ENCODE results near the gene TTC9B.
A peak's percentile ranks its signal among the peaks of the same experiment; 100 is the strongest.

TTC9B gene

GRCh38 chr19:40217934-40218890, at the start of gene TTC9B:
Gene TTC9B (minus strand): TSS chr19:40218384. CDS start chr19:40218381, 3 bp downstream.
- H3K27me3 ChIP-seq (ENCODE audit: insufficient read depth, low read length), result peaks cover 22% of the 10 kb centered on the region
- no peak within 1 kb of the TSS for H2AFZ ChIP-seq (ENCODE audit: low read length, unreplicated experiment)
- no peak within 1 kb of the TSS for H3K4me3 ChIP-seq (ENCODE audit: low read depth, low read length)
- H3K27ac ChIP-seq (ENCODE audit: low read depth, low read length), result 0 out of 2 replicates have a peak within 1 kb of the TSS, but pooled peaks have one; percentile 64
- H3K79me2 ChIP-seq (ENCODE audit: control insufficient read depth, insufficient read depth, low read length, unreplicated experiment), result no peaks in the 10 kb centered on the region
- no peaks in the 10 kb centered on the region for H3K36me3 ChIP-seq (ENCODE audit: insufficient read depth, low read length)
- peaks cover 7% of the 10 kb centered on the region for H3K4me1 ChIP-seq (ENCODE audit: control insufficient read depth, insufficient read depth, low read length, unreplicated experiment)

- 0 out of 2 replicates have a peak, but pooled peaks cover under 1% of the 10 kb centered on the region for H3K36me3 ChIP-seq (ENCODE audit: insufficient read depth, low read length)
- no peak overlapping the region for H3K4me3 ChIP-seq (ENCODE audit: low read depth, low read length)
- H3K4me1 ChIP-seq (ENCODE audit: control insufficient read depth, insufficient read depth, low read length, unreplicated experiment), result no peaks in the 10 kb centered on the region
- H3K79me2 ChIP-seq (ENCODE audit: control insufficient read depth, insufficient read depth, low read length, unreplicated experiment), result peaks cover 22% of the 10 kb centered on the region
- H2AFZ ChIP-seq (ENCODE audit: low read length, unreplicated experiment), result no peak overlapping the region
- no peaks in the 10 kb centered on the region for H3K27me3 ChIP-seq (ENCODE audit: insufficient read depth, low read length)
- no peak overlapping the region for H3K27ac ChIP-seq (ENCODE audit: low read depth, low read length)
Measured at GRCh38 chr19:40267601-40267997, 49.4 kb upstream of the TTC9B start.

- no peak overlapping the region for H2AFZ ChIP-seq (ENCODE audit: low read length, unreplicated experiment)
- H3K27ac ChIP-seq (ENCODE audit: low read depth, low read length), result no peak overlapping the region
- H3K4me3 ChIP-seq (ENCODE audit: low read depth, low read length), result no peak overlapping the region
- H3K36me3 ChIP-seq (ENCODE audit: insufficient read depth, low read length), result 0 out of 2 replicates have a peak, but pooled peaks cover 3% of the 10 kb centered on the region
- no peaks in the 10 kb centered on the region for H3K4me1 ChIP-seq (ENCODE audit: control insufficient read depth, insufficient read depth, low read length, unreplicated experiment)
- no peaks in the 10 kb centered on the region for H3K27me3 ChIP-seq (ENCODE audit: insufficient read depth, low read length)
- H3K79me2 ChIP-seq (ENCODE audit: control insufficient read depth, insufficient read depth, low read length, unreplicated experiment), result peaks cover 18% of the 10 kb centered on the region
Measured at GRCh38 chr19:40266912-40267600, 48.9 kb upstream of the TTC9B start.

DNA sequence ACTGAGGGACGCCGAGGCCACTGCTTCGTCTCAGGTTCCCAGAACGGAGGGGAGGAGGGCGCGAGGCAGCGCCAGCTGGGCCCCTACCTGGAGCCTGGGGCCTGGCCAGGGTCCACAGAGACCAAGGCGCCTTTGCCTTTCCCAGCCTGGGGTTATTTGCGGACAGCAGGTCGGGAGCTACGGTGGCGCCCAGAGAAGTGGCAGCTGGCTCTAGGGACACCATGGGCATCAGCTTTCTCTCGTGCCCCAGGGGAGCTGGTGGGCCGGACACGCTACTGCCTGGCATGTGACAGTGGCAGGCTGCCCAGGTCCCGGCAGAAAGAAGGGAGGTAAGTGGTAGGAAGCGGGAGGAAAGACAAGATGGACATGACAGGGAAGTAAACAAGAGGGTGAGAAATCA, 47.9 kb upstream of the TTC9B start:
- peaks cover 17% of the 10 kb centered on the region for H3K79me2 ChIP-seq (ENCODE audit: control insufficient read depth, insufficient read depth, low read length, unreplicated experiment)
- H3K4me1 ChIP-seq (ENCODE audit: control insufficient read depth, insufficient read depth, low read length, unreplicated experiment), result no peaks in the 10 kb centered on the region
- no peak overlapping the region for H2AFZ ChIP-seq (ENCODE audit: low read length, unreplicated experiment)
- 0 out of 2 replicates have a peak, but pooled peaks cover 3% of the 10 kb centered on the region for H3K36me3 ChIP-seq (ENCODE audit: insufficient read depth, low read length)
- H3K27ac ChIP-seq (ENCODE audit: low read depth, low read length), result no peak overlapping the region
- no peaks in the 10 kb centered on the region for H3K27me3 ChIP-seq (ENCODE audit: insufficient read depth, low read length)
- H3K4me3 ChIP-seq (ENCODE audit: low read depth, low read length), result no peak overlapping the region

GRCh38 chr19:40265763-40266099, 47.5 kb upstream of the TTC9B start:
- Histone ChIP-seq H2AFZ (ENCODE audit: low read length, unreplicated experiment) (no peak overlapping the region), H3K27me3 (ENCODE audit: insufficient read depth, low read length) (no peaks in the 10 kb centered on the region), H3K4me1 (ENCODE audit: control insufficient read depth, insufficient read depth, low read length, unreplicated experiment) (no peaks in the 10 kb centered on the region), H3K4me3 (ENCODE audit: low read depth, low read length) (no peak overlapping the region), H3K36me3 (ENCODE audit: insufficient read depth, low read length) (0 out of 2 replicates have a peak, but pooled peaks cover 3% of the 10 kb centered on the region), H3K79me2 (ENCODE audit: control insufficient read depth, insufficient read depth, low read length, unreplicated experiment) (peaks cover 17% of the 10 kb centered on the region), H3K27ac (ENCODE audit: low read depth, low read length) (no peak overlapping the region)

GRCh38 chr19:40265055-40265762, 47.0 kb upstream of the TTC9B start:
- Histone ChIP-seq H3K79me2 (ENCODE audit: control insufficient read depth, insufficient read depth, low read length, unreplicated experiment) (peaks cover 16% of the 10 kb centered on the region), H3K27ac (ENCODE audit: low read depth, low read length) (no peak overlapping the region), H2AFZ (ENCODE audit: low read length, unreplicated experiment) (no peak overlapping the region), H3K36me3 (ENCODE audit: insufficient read depth, low read length) (0 out of 2 replicates have a peak, but pooled peaks cover 3% of the 10 kb centered on the region), H3K4me3 (ENCODE audit: low read depth, low read length) (no peak overlapping the region), H3K4me1 (ENCODE audit: control insufficient read depth, insufficient read depth, low read length, unreplicated experiment) (no peaks in the 10 kb centered on the region), H3K27me3 (ENCODE audit: insufficient read depth, low read length) (no peaks in the 10 kb centered on the region)

- no peak overlapping the region for H2AFZ ChIP-seq (ENCODE audit: low read length, unreplicated experiment)
- peaks cover 13% of the 10 kb centered on the region for H3K79me2 ChIP-seq (ENCODE audit: control insufficient read depth, insufficient read depth, low read length, unreplicated experiment)
- H3K27me3 ChIP-seq (ENCODE audit: insufficient read depth, low read length), result no peaks in the 10 kb centered on the region
- no peaks in the 10 kb centered on the region for H3K4me1 ChIP-seq (ENCODE audit: control insufficient read depth, insufficient read depth, low read length, unreplicated experiment)
- H3K36me3 ChIP-seq (ENCODE audit: insufficient read depth, low read length), result 0 out of 2 replicates have a peak, but pooled peaks cover 3% of the 10 kb centered on the region
- H3K27ac ChIP-seq (ENCODE audit: low read depth, low read length), result no peak overlapping the region
- no peak overlapping the region for H3K4me3 ChIP-seq (ENCODE audit: low read depth, low read length)
Measured at GRCh38 chr19:40264314-40265054, 46.3 kb upstream of the TTC9B start.

DNA sequence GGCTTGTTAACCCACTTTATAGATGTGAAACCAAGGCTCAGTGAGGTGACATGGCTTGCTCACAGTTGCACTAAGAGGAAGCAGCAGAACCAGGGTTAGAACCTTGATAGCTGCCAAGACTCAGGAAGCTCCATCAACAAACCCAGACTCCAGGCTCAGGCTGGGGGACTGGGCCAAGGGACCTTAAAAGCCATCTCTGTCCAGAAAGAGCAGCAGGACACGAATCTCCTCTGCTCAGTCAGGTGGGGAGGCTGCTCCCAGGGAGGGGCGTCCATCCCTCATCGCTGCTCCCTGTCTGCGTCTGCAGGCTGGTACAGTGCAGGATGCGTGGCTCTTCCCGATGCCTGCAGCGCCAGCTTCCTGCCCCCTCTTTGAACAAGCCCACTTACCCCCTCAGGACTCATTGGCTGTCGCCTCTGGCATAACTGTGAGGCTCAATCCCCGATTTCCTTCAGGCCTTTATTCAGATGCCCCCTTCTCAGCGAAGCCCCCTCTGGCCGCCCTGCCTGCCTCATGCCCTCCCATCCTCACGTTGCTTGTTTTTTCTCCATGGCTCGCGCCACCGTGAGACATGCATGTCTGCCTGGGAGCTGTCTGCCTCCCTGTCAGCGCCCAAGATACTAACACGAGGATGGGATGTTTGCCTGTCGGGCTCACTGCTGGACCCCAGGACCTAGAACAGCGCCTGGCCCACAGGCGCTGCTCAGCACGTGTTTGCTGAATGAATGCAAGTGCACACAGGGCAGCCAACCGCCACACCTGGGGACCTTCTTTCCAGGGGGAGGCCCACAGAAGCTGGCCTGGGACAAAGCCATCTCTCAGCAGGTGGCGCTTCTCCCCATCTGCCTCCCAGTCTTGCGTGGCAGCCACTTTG, 45.5 kb upstream of the TTC9B start:
- Histone ChIP-seq H3K4me3 (ENCODE audit: low read depth, low read length) (no peak overlapping the region), H3K4me1 (ENCODE audit: control insufficient read depth, insufficient read depth, low read length, unreplicated experiment) (no peaks in the 10 kb centered on the region), H3K27me3 (ENCODE audit: insufficient read depth, low read length) (no peaks in the 10 kb centered on the region), H3K27ac (ENCODE audit: low read depth, low read length) (no peak overlapping the region), H3K79me2 (ENCODE audit: control insufficient read depth, insufficient read depth, low read length, unreplicated experiment) (peaks cover 8% of the 10 kb centered on the region), H3K36me3 (ENCODE audit: insufficient read depth, low read length) (0 out of 2 replicates have a peak, but pooled peaks cover 3% of the 10 kb centered on the region), H2AFZ (ENCODE audit: low read length, unreplicated experiment) (no peak overlapping the region)

DNA sequence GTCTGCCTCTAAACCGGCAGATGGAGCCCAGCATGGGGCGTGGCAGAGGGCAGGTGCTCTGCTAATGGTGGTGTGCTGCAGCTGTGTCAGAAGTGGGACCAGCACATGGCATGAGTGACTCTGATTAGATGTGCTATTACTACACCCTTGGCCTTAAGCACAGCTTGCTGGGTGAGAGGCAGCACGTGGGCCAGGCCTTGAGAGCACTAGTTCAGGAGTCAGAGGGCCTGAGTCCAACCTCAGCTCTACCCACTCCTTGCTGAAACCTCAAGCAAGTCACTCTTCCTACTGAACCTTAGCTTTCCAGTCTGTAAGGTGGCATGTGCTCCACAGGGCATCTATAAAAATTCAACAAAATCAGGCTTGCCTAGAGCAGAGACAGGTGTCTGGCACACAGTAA, 44.2 kb upstream of the TTC9B start:
- H3K27me3 ChIP-seq (ENCODE audit: insufficient read depth, low read length), result no peaks in the 10 kb centered on the region
- H3K79me2 ChIP-seq (ENCODE audit: control insufficient read depth, insufficient read depth, low read length, unreplicated experiment), result peaks cover 6% of the 10 kb centered on the region
- no peak overlapping the region for H3K4me3 ChIP-seq (ENCODE audit: low read depth, low read length)
- H2AFZ ChIP-seq (ENCODE audit: low read length, unreplicated experiment), result no peak overlapping the region
- H3K4me1 ChIP-seq (ENCODE audit: control insufficient read depth, insufficient read depth, low read length, unreplicated experiment), result no peaks in the 10 kb centered on the region
- no peak overlapping the region for H3K27ac ChIP-seq (ENCODE audit: low read depth, low read length)
- H3K36me3 ChIP-seq (ENCODE audit: insufficient read depth, low read length), result 0 out of 2 replicates have a peak, but pooled peaks cover 3% of the 10 kb centered on the region
